PC-9 (cell line): ENCODE measurements around the gene SLC10A7. TPM values are rescaled to one million over a fixed set of nuclear protein-coding genes. Genes with fewer than 3 reads are reported as not detected.

Experiments
- BruUV-seq: library from RNA; stranded (reverse); fragments of 400-500 nt; replicated peaks from 2 replicates; lab custom pipeline; 2021; lab: Mats Ljungman, UMichigan
- CTCF ChIA-PET: fragments of 300-600 bp; sonication (Branson Sonifier 250); formaldehyde crosslinking; loops from one replicate; lab custom pipeline; 2022; ENCODE audit warnings: antibody characterized with exemption; lab: Charles Lee
- POLR2A ChIA-PET: fragments of 300-600 bp; sonication (Branson Sonifier 250); formaldehyde crosslinking; loops from one replicate; lab custom pipeline; 2022; ENCODE audit warnings: antibody characterized with exemption; ENCODE audit not compliant: unreplicated experiment; lab: Charles Lee
- DNase-seq, 2 experiments: peaks; one replicate each; pipeline versions ENCODE4 v3.0.0 to v3.0.0-alpha.2; 2015 to 2022; ENCODE audit warnings: mixed read lengths in 1 of 2
- H2AFZ ChIP-seq: fragments of 200-600 bp; sonication (generic); 2 replicates; pipeline ENCODE4 v1.8.1; 2017; ENCODE audit warnings: antibody characterized with exemption
- H3F3A ChIP-seq: fragments of 200-600 bp; sonication (generic); 2 replicates; pipeline ENCODE4 v1.8.1; 2017; ENCODE audit warnings: antibody characterized with exemption, mild to moderate bottlenecking, low read depth; ENCODE audit not compliant: insufficient read depth
- H3K27ac ChIP-seq: fragments of 200-600 bp; sonication (generic); 2 replicates; pipeline ENCODE4 v1.6.1; 2016; ENCODE audit warnings: mixed run types
- H3K27me3 ChIP-seq: fragments of 200-600 bp; sonication (generic); 2 replicates; pipeline ENCODE4 v1.6.1; 2016; ENCODE audit warnings: low read depth, mixed run types; ENCODE audit not compliant: insufficient read depth
- H3K36me3 ChIP-seq: fragments of 200-600 bp; sonication (generic); 2 replicates; pipeline ENCODE4 v1.6.1; 2016; ENCODE audit warnings: low read depth, mixed run types
- H3K4me1 ChIP-seq: fragments of 200-600 bp; sonication (generic); replicated peaks from 2 replicates; pipeline ENCODE4 v1.6.1; 2016; ENCODE audit warnings: mixed run types; ENCODE audit not compliant: insufficient read depth
- H3K4me2 ChIP-seq: fragments of 200-600 bp; sonication (generic); 2 replicates; pipeline ENCODE4 v1.6.1; 2017; ENCODE audit warnings: mixed run types
- H3K4me3 ChIP-seq: fragments of 200-600 bp; sonication (generic); 2 replicates; pipeline ENCODE4 v1.6.1; 2016; ENCODE audit warnings: mixed run types
- H3K79me2 ChIP-seq: fragments of 200-600 bp; sonication (generic); 2 replicates; pipeline ENCODE4 v1.6.1; 2017; ENCODE audit warnings: low read depth, mixed run types
- H3K9me2 ChIP-seq: fragments of 200-600 bp; sonication (generic); 2 replicates; pipeline ENCODE4 v1.8.1; 2017; ENCODE audit warnings: mild to moderate bottlenecking; ENCODE audit not compliant: insufficient read depth
- H3K9me3 ChIP-seq: fragments of 200-600 bp; sonication (generic); 2 replicates; pipeline ENCODE4 v1.8.1; 2016; ENCODE audit warnings: low read depth; ENCODE audit not compliant: insufficient read depth
- H4K20me1 ChIP-seq: fragments of 200-600 bp; sonication (generic); 2 replicates; pipeline ENCODE4 v1.8.1; 2017; ENCODE audit not compliant: insufficient read depth
- EZH2 ChIP-seq: fragments of 200-600 bp; sonication (generic); IDR thresholded peaks from 2 replicates; pipeline ENCODE4 v1.8.0; 2017; ENCODE audit warnings: antibody characterized with exemption, low read depth
- intact Hi-C: fragments of 100-400 bp; cut with micrococcal nuclease; formaldehyde crosslinking; loops from one replicate; pipeline ENCODE4 v1.10.0; 2022; ENCODE audit not compliant: unreplicated experiment
- total RNA-seq: library from RNA; stranded (reverse); gene quantifications from 2 replicates; pipeline ENCODE4 v1.2.3, GENCODE V29; 2021
- TF ChIP-seq, protein P1 (sequence below): fragments of 200-600 bp; sonication (generic); conservative IDR thresholded peaks from 2 replicates; pipeline ENCODE4 v1.6.1; 2017; ENCODE audit warnings: mixed run types, antibody characterized with exemption, mild to moderate bottlenecking, moderate library complexity

SLC10A7 gene
- total RNA-seq, 1 experiment from 2014 or later: 11.4 TPM

- intact Hi-C loops: no loop called here
- no peaks in the 10 kb centered on the region for H3K9me2 ChIP-seq
- no peak overlapping the region for H3K4me2 ChIP-seq
- H3K4me3 ChIP-seq: no peak overlapping the region
- no TSS peak for BruUV-seq
- no peak overlapping the region for H2AFZ ChIP-seq
- CTCF ChIA-PET: no interaction called here
- H3K36me3 ChIP-seq: no peaks in the 10 kb centered on the region
- POLR2A ChIA-PET: no interaction called here
- H4K20me1 ChIP-seq: no peaks in the 10 kb centered on the region
- TF ChIP-seq, protein P1, sequence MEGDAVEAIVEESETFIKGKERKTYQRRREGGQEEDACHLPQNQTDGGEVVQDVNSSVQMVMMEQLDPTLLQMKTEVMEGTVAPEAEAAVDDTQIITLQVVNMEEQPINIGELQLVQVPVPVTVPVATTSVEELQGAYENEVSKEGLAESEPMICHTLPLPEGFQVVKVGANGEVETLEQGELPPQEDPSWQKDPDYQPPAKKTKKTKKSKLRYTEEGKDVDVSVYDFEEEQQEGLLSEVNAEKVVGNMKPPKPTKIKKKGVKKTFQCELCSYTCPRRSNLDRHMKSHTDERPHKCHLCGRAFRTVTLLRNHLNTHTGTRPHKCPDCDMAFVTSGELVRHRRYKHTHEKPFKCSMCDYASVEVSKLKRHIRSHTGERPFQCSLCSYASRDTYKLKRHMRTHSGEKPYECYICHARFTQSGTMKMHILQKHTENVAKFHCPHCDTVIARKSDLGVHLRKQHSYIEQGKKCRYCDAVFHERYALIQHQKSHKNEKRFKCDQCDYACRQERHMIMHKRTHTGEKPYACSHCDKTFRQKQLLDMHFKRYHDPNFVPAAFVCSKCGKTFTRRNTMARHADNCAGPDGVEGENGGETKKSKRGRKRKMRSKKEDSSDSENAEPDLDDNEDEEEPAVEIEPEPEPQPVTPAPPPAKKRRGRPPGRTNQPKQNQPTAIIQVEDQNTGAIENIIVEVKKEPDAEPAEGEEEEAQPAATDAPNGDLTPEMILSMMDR: no peak
- no peak for TF ChIP-seq EZH2
- DNase-seq: no peak
- no peaks in the 10 kb centered on the region for H3F3A ChIP-seq
- no peaks in the 10 kb centered on the region for H3K9me3 ChIP-seq
- no peaks in the 10 kb centered on the region for H3K4me1 ChIP-seq
- H3K27ac ChIP-seq: no peak overlapping the region
- H3K27me3 ChIP-seq: no peaks in the 10 kb centered on the region
- H3K79me2 ChIP-seq: no peaks in the 10 kb centered on the region
These were observed 204.0 kb downstream of the SLC10A7 start for GRCh38 chr4:146317783-146318182.

GRCh38 chr4:146315184-146315583 lies 206.6 kb downstream of the SLC10A7 start:
- no peaks in the 10 kb centered on the region for H3K27me3 ChIP-seq
- no peaks in the 10 kb centered on the region for H3K9me3 ChIP-seq
- no peak overlapping the region for H3K27ac ChIP-seq
- no peak overlapping the region for H3K4me3 ChIP-seq
- intact Hi-C loops: no loop called here
- H3K79me2 ChIP-seq: no peaks in the 10 kb centered on the region
- no peak for DNase-seq
- no peaks in the 10 kb centered on the region for H3F3A ChIP-seq
- BruUV-seq: no TSS peak
- H4K20me1 ChIP-seq: no peaks in the 10 kb centered on the region
- CTCF ChIA-PET: no interaction called here
- H3K9me2 ChIP-seq: no peaks in the 10 kb centered on the region
- H3K36me3 ChIP-seq: no peaks in the 10 kb centered on the region
- no peak overlapping the region for H3K4me2 ChIP-seq
- H2AFZ ChIP-seq: no peak overlapping the region
- no peaks in the 10 kb centered on the region for H3K4me1 ChIP-seq
- TF ChIP-seq EZH2: no peak
- TF ChIP-seq, protein P1: no peak
- POLR2A ChIA-PET: no interaction called here

DNA sequence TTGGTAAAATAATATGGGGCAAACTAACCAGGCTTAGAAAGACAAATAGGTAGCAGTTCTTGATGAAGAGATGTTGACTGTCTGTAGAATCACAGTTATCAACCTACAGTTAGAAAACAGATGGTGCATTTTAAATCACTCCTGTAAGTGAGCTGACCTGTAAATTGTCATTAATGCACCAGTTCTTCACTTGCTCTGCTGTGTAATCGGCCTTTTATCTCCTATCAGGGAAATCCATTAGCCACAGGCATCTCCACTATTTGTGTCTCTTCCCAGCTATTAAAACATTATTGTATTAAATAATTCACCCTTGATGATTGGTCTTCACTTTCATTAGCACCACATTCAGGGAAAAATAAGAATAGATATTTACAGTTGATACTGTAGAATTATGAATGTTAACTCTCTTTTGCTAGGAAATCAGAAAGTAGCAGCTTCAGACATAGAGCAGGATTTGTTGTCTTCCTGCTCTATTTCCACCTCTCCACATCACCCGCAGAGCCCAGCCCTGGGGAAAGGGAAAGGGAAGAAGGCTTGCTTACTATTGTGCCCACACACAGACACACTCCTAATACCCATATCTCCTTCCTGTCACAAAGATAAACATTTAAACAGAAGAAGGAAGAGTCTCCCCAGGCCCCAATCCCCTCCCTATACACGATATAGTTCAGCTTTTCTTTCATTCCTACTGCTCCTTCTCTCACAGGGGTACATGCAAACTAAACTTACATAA lies 210.3 kb downstream of the SLC10A7 start:
- Histone ChIP-seq H4K20me1 (no peaks in the 10 kb centered on the region), H3K9me3 (no peaks in the 10 kb centered on the region), H3K27me3 (no peaks in the 10 kb centered on the region), H3K79me2 (no peaks in the 10 kb centered on the region), H3K36me3 (no peaks in the 10 kb centered on the region), H3K4me1 (no peaks in the 10 kb centered on the region), H3K4me2 (no peak overlapping the region), H2AFZ (no peak overlapping the region), H3K9me2 (no peaks in the 10 kb centered on the region), H3F3A (no peaks in the 10 kb centered on the region), H3K4me3 (no peak overlapping the region), H3K27ac (no peak overlapping the region)
- CTCF ChIA-PET: no interaction called here
- intact Hi-C loops: no loop called here
- POLR2A ChIA-PET: no interaction called here
- TF ChIP-seq, protein P1: no peak
- no peak for TF ChIP-seq EZH2
- BruUV-seq: no TSS peak
- no peak for DNase-seq
